Caco-2 (cell line): ENCODE measurements around the gene TTF1. TPM values are rescaled to one million over a fixed set of nuclear protein-coding genes. Genes with fewer than 3 reads are reported as not detected.

Source experiments
- BruUV-seq: library from RNA; stranded (reverse); fragments of 400-500 nt; replicated peaks from 2 replicates; lab custom pipeline; 2021; lab: Mats Ljungman, UMichigan
- CTCF ChIA-PET: fragments of 300-600 bp; sonication (Branson Sonifier 250); formaldehyde crosslinking; loops from one replicate; lab custom pipeline; 2022; ENCODE audit warnings: antibody characterized with exemption; lab: Charles Lee
- POLR2A ChIA-PET: fragments of 300-600 bp; sonication (Branson Sonifier 250); formaldehyde crosslinking; loops from one replicate; lab custom pipeline; 2022; ENCODE audit warnings: antibody characterized with exemption; lab: Charles Lee
- DNase-seq, 2 experiments: peaks; one replicate each; pipeline versions ENCODE4 v3.0.0 to v3.0.0-alpha.2; 2020 to 2022
- H3K27me3 ChIP-seq: replicated peaks from 2 replicates; pipeline ENCODE4 v1.6.0; 2011; ENCODE audit warnings: low read length; ENCODE audit not compliant: control insufficient read depth, insufficient read depth
- H3K36me3 ChIP-seq: 2 replicates; pipeline ENCODE4 v1.5.1; 2011; ENCODE audit warnings: low read length; ENCODE audit not compliant: control insufficient read depth, insufficient read depth
- H3K4me1 ChIP-seq: fragments of 250-450 bp; sonication (Bioruptor Pico); 2 replicates; pipeline ENCODE4 v1.5.1; 2020; ENCODE audit warnings: mild to moderate bottlenecking
- H3K4me3 ChIP-seq: 2 replicates; pipeline ENCODE4 v1.5.1; 2011; ENCODE audit warnings: low read depth, mild to moderate bottlenecking, control low read depth, low read length
- H3K9me3 ChIP-seq: fragments of 250-450 bp; sonication (Bioruptor Pico); 2 replicates; pipeline ENCODE4 v1.5.1; 2020; ENCODE audit warnings: mild to moderate bottlenecking, moderate library complexity
- H3K27ac Mint-ChIP-seq: one replicate; pipeline ENCODE4 v1.8.0; 2022; ENCODE audit warnings: mixed read lengths; ENCODE audit not compliant: unreplicated experiment
- H3K27me3 Mint-ChIP-seq: one replicate; pipeline ENCODE4 v1.8.0; 2022; ENCODE audit warnings: mixed read lengths; ENCODE audit not compliant: insufficient read depth, unreplicated experiment
- H3K36me3 Mint-ChIP-seq: one replicate; pipeline ENCODE4 v1.8.0; 2022; ENCODE audit warnings: mild to moderate bottlenecking, mixed read lengths; ENCODE audit not compliant: insufficient read depth, unreplicated experiment
- H3K4me1 Mint-ChIP-seq: one replicate; pipeline ENCODE4 v1.8.0; 2022; ENCODE audit warnings: low read depth, mixed read lengths; ENCODE audit not compliant: unreplicated experiment
- H3K4me3 Mint-ChIP-seq: one replicate; pipeline ENCODE4 v1.8.0; 2022; ENCODE audit warnings: mild to moderate bottlenecking, moderate library complexity, mixed read lengths; ENCODE audit not compliant: unreplicated experiment
- H3K9me3 Mint-ChIP-seq: one replicate; pipeline ENCODE4 v1.8.0; 2022; ENCODE audit warnings: mixed read lengths; ENCODE audit not compliant: unreplicated experiment
- intact Hi-C: fragments of 100-400 bp; cut with micrococcal nuclease; formaldehyde crosslinking; loops from one replicate; pipeline ENCODE4 v1.10.0; 2022; ENCODE audit not compliant: unreplicated experiment
- total RNA-seq: library from RNA; stranded (reverse); gene quantifications from 2 replicates; pipeline ENCODE4 v1.2.3, GENCODE V29; 2022
- TF ChIP-seq, protein P1 (sequence below), 2 experiments: fragments of 200-600 bp in 1 of 2; IDR thresholded peaks; 1 replicate in 1 of 2; 2 replicates in 1 of 2; pipeline versions ENCODE4 v1.5.1 to v1.8.0; 2011 to 2022; ENCODE audit warnings: antibody characterized with exemption in 1 of 2, control low read depth in 1 of 2, inconsistent platforms in 1 of 2, low read depth in 1 of 2, low read length in 1 of 2, mild to moderate bottlenecking in 1 of 2, moderate library complexity in 1 of 2; ENCODE audit not compliant: insufficient read depth in 1 of 2, severe bottlenecking in 1 of 2, unreplicated experiment in 1 of 2

TTF1 gene
- total RNA-seq, 1 experiment from 2014 or later: 11.4 TPM

- Mint-ChIP-seq H3K27me3 (no peaks in the 10 kb centered on the region), H3K27ac (no peak overlapping the region), H3K9me3 (no peaks in the 10 kb centered on the region), H3K36me3 (no peaks in the 10 kb centered on the region), H3K4me1 (no peaks in the 10 kb centered on the region), H3K4me3 (no peak overlapping the region)
- TF ChIP-seq, protein P1, sequence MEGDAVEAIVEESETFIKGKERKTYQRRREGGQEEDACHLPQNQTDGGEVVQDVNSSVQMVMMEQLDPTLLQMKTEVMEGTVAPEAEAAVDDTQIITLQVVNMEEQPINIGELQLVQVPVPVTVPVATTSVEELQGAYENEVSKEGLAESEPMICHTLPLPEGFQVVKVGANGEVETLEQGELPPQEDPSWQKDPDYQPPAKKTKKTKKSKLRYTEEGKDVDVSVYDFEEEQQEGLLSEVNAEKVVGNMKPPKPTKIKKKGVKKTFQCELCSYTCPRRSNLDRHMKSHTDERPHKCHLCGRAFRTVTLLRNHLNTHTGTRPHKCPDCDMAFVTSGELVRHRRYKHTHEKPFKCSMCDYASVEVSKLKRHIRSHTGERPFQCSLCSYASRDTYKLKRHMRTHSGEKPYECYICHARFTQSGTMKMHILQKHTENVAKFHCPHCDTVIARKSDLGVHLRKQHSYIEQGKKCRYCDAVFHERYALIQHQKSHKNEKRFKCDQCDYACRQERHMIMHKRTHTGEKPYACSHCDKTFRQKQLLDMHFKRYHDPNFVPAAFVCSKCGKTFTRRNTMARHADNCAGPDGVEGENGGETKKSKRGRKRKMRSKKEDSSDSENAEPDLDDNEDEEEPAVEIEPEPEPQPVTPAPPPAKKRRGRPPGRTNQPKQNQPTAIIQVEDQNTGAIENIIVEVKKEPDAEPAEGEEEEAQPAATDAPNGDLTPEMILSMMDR (IDR thresholded peaks at IDR 0.05; ENCODE audit: insufficient read depth in 1 of 2, low read depth in 1 of 2, low read length in 1 of 2, severe bottlenecking in 1 of 2, unreplicated experiment in 1 of 2): no peak
- H3K9me3 ChIP-seq: no peaks in the 10 kb centered on the region
- H3K36me3 ChIP-seq: no peaks in the 10 kb centered on the region
- CTCF ChIA-PET: no interaction called here
- no TSS peak for BruUV-seq
- no peaks in the 10 kb centered on the region for H3K4me1 ChIP-seq
- H3K4me3 ChIP-seq: no peak overlapping the region
- POLR2A ChIA-PET: no interaction called here
- intact Hi-C loops: no loop called here
- no peaks in the 10 kb centered on the region for H3K27me3 ChIP-seq
- DNase-seq: no peak
Measured at GRCh38 chr9:132364068-132364467, 42.6 kb downstream of the TTF1 start.

- BruUV-seq: no TSS peak
- H3K4me1 ChIP-seq: no peaks in the 10 kb centered on the region
- no peaks in the 10 kb centered on the region for H3K27me3 Mint-ChIP-seq
- peaks cover 10% of the 10 kb centered on the region for H3K4me1 Mint-ChIP-seq
- POLR2A ChIA-PET: no interaction called here
- TF ChIP-seq, protein P1 (IDR thresholded peaks at IDR 0.05; ENCODE audit: insufficient read depth in 1 of 2, low read depth in 1 of 2, low read length in 1 of 2, severe bottlenecking in 1 of 2, unreplicated experiment in 1 of 2): no peak
- CTCF ChIA-PET: interaction anchor here (0.6 kb wide), 1 partner anchor 56 kb away, joined by 3 read pairs; no protein-coding TSS in a partner anchor
- no peak overlapping the region for H3K27ac Mint-ChIP-seq
- peaks cover 1% of the 10 kb centered on the region; the same call in 1 of the 2 replicates for H3K36me3 ChIP-seq
- no peak overlapping the region for H3K4me3 ChIP-seq
- H3K36me3 Mint-ChIP-seq: peaks cover 22% of the 10 kb centered on the region
- no peaks in the 10 kb centered on the region for H3K9me3 Mint-ChIP-seq
- no peaks in the 10 kb centered on the region for H3K27me3 ChIP-seq
- no peak overlapping the region for H3K4me3 Mint-ChIP-seq
- no peaks in the 10 kb centered on the region for H3K9me3 ChIP-seq
- intact Hi-C loops: no loop called here
- DNase-seq: no peak
Measured at GRCh38 chr9:132357764-132358163, 48.9 kb downstream of the TTF1 start.

DNA sequence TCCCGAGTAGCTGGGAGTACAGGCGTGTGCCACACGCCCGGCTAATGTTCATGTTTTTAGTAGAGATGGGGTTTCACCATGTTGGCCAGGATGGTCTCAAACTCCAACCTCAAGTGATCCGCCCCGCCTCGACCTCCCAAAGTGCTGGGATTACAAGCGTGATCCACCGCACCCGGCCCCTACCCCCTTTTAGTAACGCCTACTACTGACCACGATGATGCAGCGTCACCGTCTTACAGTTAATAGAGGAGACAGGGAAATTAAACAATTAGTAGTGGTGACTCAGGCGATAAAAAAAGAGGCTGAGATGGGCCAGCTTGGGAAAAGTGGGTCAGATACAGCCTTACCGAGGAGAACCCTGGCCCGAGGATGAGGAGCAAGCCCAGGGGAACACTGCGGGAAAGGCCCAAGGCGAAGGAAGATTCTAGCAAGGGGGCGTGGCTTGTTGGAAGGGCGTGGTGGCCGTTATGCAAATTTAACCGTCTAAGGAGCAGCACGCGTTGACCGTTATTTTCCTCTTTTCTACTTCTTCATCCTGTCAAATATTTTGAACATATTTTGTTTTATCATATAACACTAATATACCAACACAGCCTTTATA, 50.2 kb downstream of the TTF1 start:
- TF ChIP-seq, protein P1 (IDR thresholded peaks at IDR 0.05; ENCODE audit: insufficient read depth in 1 of 2, low read depth in 1 of 2, low read length in 1 of 2, severe bottlenecking in 1 of 2, unreplicated experiment in 1 of 2): no peak
- no peak for DNase-seq
- Mint-ChIP-seq H3K4me3 (peak overlapping the region; percentile 84), H3K27ac (peak overlapping the region; percentile 93), H3K9me3 (no peaks in the 10 kb centered on the region), H3K36me3 (peaks cover 31% of the 10 kb centered on the region), H3K27me3 (no peaks in the 10 kb centered on the region), H3K4me1 (peaks cover 11% of the 10 kb centered on the region)
- intact Hi-C loops: no loop called here
- CTCF ChIA-PET: no interaction called here
- POLR2A ChIA-PET: no interaction called here
- Histone ChIP-seq H3K27me3 (no peaks in the 10 kb centered on the region), H3K9me3 (no peaks in the 10 kb centered on the region), H3K4me1 (no peaks in the 10 kb centered on the region), H3K4me3 (no peak overlapping the region), H3K36me3 (peaks cover 1% of the 10 kb centered on the region; the same call in 1 of the 2 replicates)
- BruUV-seq: no TSS peak
